H9 (cell line): ENCODE measurements around the gene SLC12A2. TPM values are rescaled to one million over a fixed set of nuclear protein-coding genes. Genes with fewer than 3 reads are reported as not detected.

Experiments
- DNase-seq: peaks from one replicate; pipeline ENCODE4 v3.0.0-alpha.2; 2017
- H2AFZ ChIP-seq: one replicate; pipeline ENCODE4 v1.6.1; 2013; ENCODE audit warnings: mild to moderate bottlenecking, low read length, control low read depth, moderate library complexity
- H2AK5ac ChIP-seq: 2 replicates; pipeline ENCODE4 v1.6.1; 2013; ENCODE audit warnings: low read length, control low read depth, mixed read lengths; ENCODE audit not compliant: insufficient read length
- H2BK120ac ChIP-seq: one replicate; pipeline ENCODE4 v1.6.1; 2013; ENCODE audit warnings: low read depth, mild to moderate bottlenecking, low read length, control low read depth, inconsistent platforms; ENCODE audit not compliant: poor library complexity, severe bottlenecking
- H2BK12ac ChIP-seq: 2 replicates; pipeline ENCODE4 v1.6.1; 2013; ENCODE audit warnings: low read length, control low read depth, mixed read lengths, low read depth; ENCODE audit not compliant: insufficient read length
- H2BK15ac ChIP-seq: 2 replicates; pipeline ENCODE4 v1.6.1; 2013; ENCODE audit warnings: low read depth, low read length, control low read depth
- H2BK20ac ChIP-seq: one replicate; pipeline ENCODE4 v1.6.1; 2013; ENCODE audit warnings: low read depth, mild to moderate bottlenecking, low read length, control low read depth, inconsistent platforms; ENCODE audit not compliant: poor library complexity, severe bottlenecking
- H2BK5ac ChIP-seq: 2 replicates; pipeline ENCODE4 v1.6.1; 2013; ENCODE audit warnings: low read length, control low read depth, mixed read lengths; ENCODE audit not compliant: insufficient read length
- H3K14ac ChIP-seq: 2 replicates; pipeline ENCODE4 v1.6.1; 2013; ENCODE audit warnings: low read length, control low read depth; ENCODE audit not compliant: insufficient read depth
- H3K18ac ChIP-seq: 2 replicates; pipeline ENCODE4 v1.6.1; 2013; ENCODE audit warnings: low read depth, mild to moderate bottlenecking, mixed read lengths, low read length, control low read depth; ENCODE audit not compliant: insufficient read length
- H3K23ac ChIP-seq: 2 replicates; pipeline ENCODE4 v1.6.1; 2013; ENCODE audit warnings: low read length, control low read depth, mixed read lengths, low read depth; ENCODE audit not compliant: insufficient read length
- H3K23me2 ChIP-seq: 2 replicates; pipeline ENCODE4 v1.6.1; 2013; ENCODE audit warnings: low read depth, mild to moderate bottlenecking, mixed read lengths, low read length, control low read depth; ENCODE audit not compliant: insufficient read length, poor library complexity, severe bottlenecking
- H3K27ac ChIP-seq: 2 replicates; pipeline ENCODE4 v1.5.1; 2013; ENCODE audit warnings: low read length, control low read depth, mixed read lengths, low read depth; ENCODE audit not compliant: insufficient read length
- H3K27me3 ChIP-seq: 2 replicates; pipeline ENCODE4 v1.6.1; 2013; ENCODE audit warnings: low read length, control low read depth, inconsistent platforms; ENCODE audit not compliant: insufficient read depth
- H3K4ac ChIP-seq: 2 replicates; pipeline ENCODE4 v1.6.1; 2013; ENCODE audit warnings: low read depth, mild to moderate bottlenecking, control low read depth, inconsistent platforms, low read length, moderate library complexity
- H3K4me1 ChIP-seq: 2 replicates; pipeline ENCODE4 v1.6.1; 2013; ENCODE audit warnings: low read length, control low read depth, inconsistent platforms; ENCODE audit not compliant: insufficient read depth
- H3K4me2 ChIP-seq: 2 replicates; pipeline ENCODE4 v1.6.1; 2013; ENCODE audit warnings: low read length, control low read depth, mixed read lengths; ENCODE audit not compliant: insufficient read length, insufficient read depth
- H3K56ac ChIP-seq: 2 replicates; pipeline ENCODE4 v1.6.1; 2013; ENCODE audit warnings: low read depth, mild to moderate bottlenecking, mixed read lengths, low read length, control low read depth; ENCODE audit not compliant: insufficient read length
- H3K79me1 ChIP-seq: 2 replicates; pipeline ENCODE4 v1.6.1; 2013; ENCODE audit warnings: low read depth, mild to moderate bottlenecking, moderate library complexity, low read length, control low read depth, inconsistent platforms; ENCODE audit not compliant: insufficient read depth, poor library complexity, severe bottlenecking
- H3K79me2 ChIP-seq: 2 replicates; pipeline ENCODE4 v1.6.1; 2013; ENCODE audit warnings: low read length, control low read depth, inconsistent platforms; ENCODE audit not compliant: insufficient read depth
- H3K9ac ChIP-seq: 2 replicates; pipeline ENCODE4 v1.6.1; 2013; ENCODE audit warnings: low read length, control low read depth, mixed read lengths; ENCODE audit not compliant: insufficient read length; ENCODE audit errors: extremely low read depth
- H3K9me3 ChIP-seq: one replicate; pipeline ENCODE4 v1.6.1; 2013; ENCODE audit warnings: low read depth, low read length, inconsistent platforms; ENCODE audit not compliant: control insufficient read depth
- H3T11ph ChIP-seq: one replicate; pipeline ENCODE4 v1.6.1; 2013; ENCODE audit warnings: mild to moderate bottlenecking, low read length, control low read depth, inconsistent platforms
- H4K20me1 ChIP-seq: one replicate; pipeline ENCODE4 v1.6.1; 2013; ENCODE audit not compliant: control insufficient read depth, insufficient read length, insufficient read depth
- H4K5ac ChIP-seq: 2 replicates; pipeline ENCODE4 v1.6.1; 2013; ENCODE audit warnings: low read depth, mild to moderate bottlenecking, mixed read lengths, low read length, control low read depth; ENCODE audit not compliant: insufficient read length
- H4K8ac ChIP-seq: replicated peaks from 2 replicates; pipeline ENCODE4 v1.6.1; 2013; ENCODE audit warnings: low read length, control low read depth, mixed read lengths, low read depth; ENCODE audit not compliant: insufficient read length
- H4K91ac ChIP-seq: 2 replicates; pipeline ENCODE4 v1.6.1; 2013; ENCODE audit warnings: low read depth, mild to moderate bottlenecking, moderate library complexity, mixed read lengths, low read length, control low read depth; ENCODE audit not compliant: insufficient read length
- H3K27ac Mint-ChIP-seq, 3 experiments: 2 replicates in 2 of 3; 3 replicates in 1 of 3; pipeline ENCODE4 v1.8.0; 2020 to 2021; ENCODE audit warnings: mixed read lengths in 3 of 3, mild to moderate bottlenecking in 1 of 3, moderate library complexity in 1 of 3
- H3K27me3 Mint-ChIP-seq: 2 replicates; pipeline ENCODE4 v1.8.0; 2021; ENCODE audit warnings: low read depth, mild to moderate bottlenecking, moderate library complexity, mixed read lengths
- H3K36me3 Mint-ChIP-seq, 3 experiments: 2 replicates in 2 of 3; 3 replicates in 1 of 3; pipeline ENCODE4 v1.8.0; 2020 to 2021; ENCODE audit warnings: low read depth in 3 of 3, mixed read lengths in 3 of 3; ENCODE audit not compliant: insufficient read depth in 1 of 3
- H3K4me1 Mint-ChIP-seq, 2 experiments: 2 replicates each; pipeline ENCODE4 v1.8.0; 2020; ENCODE audit warnings: mixed read lengths in 2 of 2
- H3K4me3 Mint-ChIP-seq, 2 experiments: 2 replicates in 1 of 2; 3 replicates in 1 of 2; pipeline ENCODE4 v1.8.0; 2020 to 2021; ENCODE audit warnings: mild to moderate bottlenecking in 2 of 2, mixed read lengths in 2 of 2, moderate library complexity in 1 of 2
- H3K9me3 Mint-ChIP-seq, 2 experiments: 2 replicates in 1 of 2; 3 replicates in 1 of 2; pipeline ENCODE4 v1.8.0; 2020; ENCODE audit warnings: mild to moderate bottlenecking in 2 of 2, mixed read lengths in 2 of 2, moderate library complexity in 1 of 2
- WGBS: extraction: QIAGEN DNeasy Blood & Tissue Kit; methylation state at CpG from one replicate; pipeline ENCODE4 v1.1.7; 2013; ENCODE audit warnings: missing lambda C conversion rate, low lambda C conversion rate, mixed read lengths; ENCODE audit not compliant: insufficient read length; ENCODE audit errors: extremely low coverage; 5-methylcytosine and 5-hydroxymethylcytosine counted together
- total RNA-seq: library from RNA; stranded (reverse); gene quantifications from 2 replicates; pipeline ENCODE4 v1.2.1, GENCODE V29; 2021
- TF ChIP-seq, protein P1 (sequence below): fragments of 200-600 bp; sonication (generic); conservative IDR thresholded peaks from 3 replicates; pipeline ENCODE4 v1.8.0; 2021; ENCODE audit warnings: antibody characterized with exemption, mild to moderate bottlenecking

SLC12A2 gene
- total RNA-seq, 1 experiment from 2014 or later: 17.9 TPM

DNA sequence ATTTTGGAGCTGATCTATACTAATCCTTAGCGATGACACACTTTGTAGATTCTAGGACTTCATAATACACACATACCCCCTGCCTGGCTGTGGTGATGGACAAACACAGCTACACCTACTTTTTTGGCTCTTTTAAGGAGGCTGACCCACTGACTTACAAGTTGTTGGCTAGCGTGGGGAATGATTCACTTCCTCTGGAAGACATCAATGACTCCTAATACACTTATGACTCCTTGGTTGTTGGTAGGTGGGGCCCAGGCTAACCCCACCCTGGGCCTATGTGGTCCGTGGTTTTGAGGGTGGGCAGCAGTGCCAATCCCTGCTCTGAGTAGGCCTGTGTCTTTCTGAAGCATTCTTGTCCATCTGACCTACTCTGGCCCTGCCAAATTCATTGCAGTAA, 144.4 kb downstream of the SLC12A2 start:
- Mint-ChIP-seq H3K27ac (no peak overlapping the region), H3K36me3 (no peaks in the 10 kb centered on the region; a peak in 1 of 7 replicates), H3K9me3 (no peaks in the 10 kb centered on the region; a peak in 1 of 5 replicates), H3K4me1 (peaks cover 0 to 5% of the 10 kb centered on the region in 2 experiments; a peak in 2 of 4 replicates), H3K27me3 (no peaks in the 10 kb centered on the region), H3K4me3 (no peak overlapping the region)
- Histone ChIP-seq H3K14ac (no peak overlapping the region), H4K91ac (no peak overlapping the region), H3K79me2 (no peaks in the 10 kb centered on the region), H2BK120ac (no peak overlapping the region), H3K4me1 (no peaks in the 10 kb centered on the region), H3K18ac (no peak overlapping the region), H4K20me1 (no peaks in the 10 kb centered on the region), H2BK20ac (no peak overlapping the region), H3K4ac (no peak overlapping the region), H3K4me2 (no peak overlapping the region), H3K9ac (no peak overlapping the region), H4K8ac (no peak overlapping the region), H2BK12ac (no peak overlapping the region), H3K23me2 (no peaks in the 10 kb centered on the region), H2BK15ac (no peak overlapping the region), H3K27ac (no peak overlapping the region), H3T11ph (no peak overlapping the region), H2BK5ac (no peak overlapping the region), H2AFZ (no peak overlapping the region), H4K5ac (no peak overlapping the region), H3K23ac (no peak overlapping the region), H3K9me3 (no peaks in the 10 kb centered on the region), H2AK5ac (no peak overlapping the region), H3K56ac (no peak overlapping the region), H3K27me3 (no peaks in the 10 kb centered on the region), H3K79me1 (no peaks in the 10 kb centered on the region)
- TF ChIP-seq, protein P1, sequence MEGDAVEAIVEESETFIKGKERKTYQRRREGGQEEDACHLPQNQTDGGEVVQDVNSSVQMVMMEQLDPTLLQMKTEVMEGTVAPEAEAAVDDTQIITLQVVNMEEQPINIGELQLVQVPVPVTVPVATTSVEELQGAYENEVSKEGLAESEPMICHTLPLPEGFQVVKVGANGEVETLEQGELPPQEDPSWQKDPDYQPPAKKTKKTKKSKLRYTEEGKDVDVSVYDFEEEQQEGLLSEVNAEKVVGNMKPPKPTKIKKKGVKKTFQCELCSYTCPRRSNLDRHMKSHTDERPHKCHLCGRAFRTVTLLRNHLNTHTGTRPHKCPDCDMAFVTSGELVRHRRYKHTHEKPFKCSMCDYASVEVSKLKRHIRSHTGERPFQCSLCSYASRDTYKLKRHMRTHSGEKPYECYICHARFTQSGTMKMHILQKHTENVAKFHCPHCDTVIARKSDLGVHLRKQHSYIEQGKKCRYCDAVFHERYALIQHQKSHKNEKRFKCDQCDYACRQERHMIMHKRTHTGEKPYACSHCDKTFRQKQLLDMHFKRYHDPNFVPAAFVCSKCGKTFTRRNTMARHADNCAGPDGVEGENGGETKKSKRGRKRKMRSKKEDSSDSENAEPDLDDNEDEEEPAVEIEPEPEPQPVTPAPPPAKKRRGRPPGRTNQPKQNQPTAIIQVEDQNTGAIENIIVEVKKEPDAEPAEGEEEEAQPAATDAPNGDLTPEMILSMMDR: no peak
- WGBS: no CpG with 5 or more reads among the region's 3 CpGs
- no peak for DNase-seq
